ENCODE measurements around the gene CDH4.

CDH4 gene

DNA sequence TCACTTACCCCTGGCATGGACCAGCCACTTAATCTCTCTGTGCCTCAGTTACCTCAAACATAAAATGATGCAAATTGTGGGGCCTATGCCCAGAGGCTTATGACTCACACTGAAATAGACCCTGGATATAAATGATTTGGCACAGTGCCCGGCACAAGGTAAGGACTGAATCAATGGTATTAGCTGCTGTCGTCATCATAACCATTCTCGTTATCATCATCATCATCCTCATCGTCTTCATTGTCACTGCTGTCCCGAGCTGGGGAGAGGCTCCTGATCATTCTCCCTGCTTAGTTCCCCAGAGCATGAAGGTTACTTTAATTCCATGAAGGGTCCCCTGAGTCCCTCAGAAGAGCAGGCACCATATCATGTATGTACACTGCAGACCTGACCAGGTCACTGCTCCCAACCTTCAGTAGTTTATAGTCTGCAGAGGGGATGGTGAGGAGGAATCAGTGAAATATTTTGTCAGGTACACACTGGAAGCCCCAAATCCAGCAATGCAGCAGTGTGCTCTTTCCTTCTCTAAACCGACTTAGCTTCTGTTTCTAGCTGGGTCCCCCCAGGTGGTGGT is 664.3 kb downstream of the CDH4 start:
- no peak for DNase-seq

DNA sequence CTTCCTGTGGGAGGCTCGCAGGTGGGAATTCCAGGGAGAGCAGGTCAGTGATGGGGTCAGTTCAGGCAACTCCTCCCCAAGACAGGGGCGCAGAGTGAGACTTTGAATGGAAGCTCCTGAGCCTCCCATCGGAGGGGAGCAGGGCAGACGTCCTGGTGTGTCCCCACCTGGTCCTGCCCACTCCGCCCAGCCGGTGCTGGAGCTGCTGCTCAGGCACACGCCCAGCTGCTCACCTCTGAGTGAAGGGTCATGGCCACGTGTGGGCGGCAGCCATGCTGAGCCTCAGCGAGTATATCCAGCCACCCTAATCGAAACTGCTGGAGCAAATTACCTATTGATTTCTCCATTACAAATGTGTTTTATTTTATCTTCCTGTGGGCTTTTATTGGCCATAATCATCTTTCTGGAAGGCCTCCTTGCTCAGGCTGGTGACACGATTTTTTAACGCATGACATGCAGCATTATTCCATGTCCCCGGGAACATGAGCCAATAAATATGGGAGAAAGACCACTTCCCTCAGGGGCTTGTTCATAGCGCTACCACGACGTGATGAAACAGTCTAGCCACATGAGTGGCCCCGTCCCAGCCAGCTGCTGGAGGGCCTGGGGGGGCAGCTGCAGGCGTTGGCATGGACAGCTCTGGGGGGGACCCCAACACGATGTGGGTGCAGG is 665.5 kb downstream of the CDH4 start:
- DNase-seq: no peak

DNA sequence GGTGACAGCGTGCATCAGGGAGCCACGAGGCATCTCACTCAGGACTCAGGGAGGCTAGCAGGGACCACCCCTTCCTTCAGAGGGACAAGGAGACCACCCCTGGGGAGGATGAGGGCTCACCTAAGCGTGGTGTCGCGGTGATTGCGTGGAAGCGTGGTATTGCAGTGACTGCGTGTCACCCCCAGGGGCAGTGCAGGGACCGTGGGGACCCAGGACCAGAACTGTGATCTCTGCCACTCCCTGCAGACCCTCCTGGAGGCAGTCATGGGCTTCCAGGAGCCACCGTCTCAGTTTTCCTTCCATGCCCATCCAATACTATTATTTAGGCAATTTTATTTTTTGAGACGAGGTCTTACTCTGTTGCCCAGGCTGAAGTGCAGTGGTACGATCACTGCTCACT is 666.5 kb downstream of the CDH4 start:
- DNase-seq: no peak

DNA sequence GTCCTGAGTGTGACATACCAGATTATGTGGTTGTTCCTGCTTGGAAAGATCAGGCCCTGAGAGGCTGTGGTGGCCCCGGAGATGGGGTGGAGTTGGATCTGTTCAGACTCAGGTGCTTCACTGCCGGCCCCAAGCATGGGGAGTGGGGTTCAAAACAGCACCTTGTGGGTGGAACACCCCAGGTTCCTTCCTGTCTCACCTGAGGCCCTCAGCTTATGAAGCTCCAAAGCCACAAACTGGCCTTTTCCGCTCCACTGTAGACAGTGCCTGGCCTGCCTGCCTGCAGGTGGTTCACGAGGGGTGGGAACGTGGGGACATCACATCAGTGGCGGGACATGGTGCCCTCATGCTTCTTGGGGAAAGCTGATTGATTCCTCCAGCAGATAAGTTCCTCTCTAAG is 667.2 kb downstream of the CDH4 start:
- no peak for DNase-seq

DNA sequence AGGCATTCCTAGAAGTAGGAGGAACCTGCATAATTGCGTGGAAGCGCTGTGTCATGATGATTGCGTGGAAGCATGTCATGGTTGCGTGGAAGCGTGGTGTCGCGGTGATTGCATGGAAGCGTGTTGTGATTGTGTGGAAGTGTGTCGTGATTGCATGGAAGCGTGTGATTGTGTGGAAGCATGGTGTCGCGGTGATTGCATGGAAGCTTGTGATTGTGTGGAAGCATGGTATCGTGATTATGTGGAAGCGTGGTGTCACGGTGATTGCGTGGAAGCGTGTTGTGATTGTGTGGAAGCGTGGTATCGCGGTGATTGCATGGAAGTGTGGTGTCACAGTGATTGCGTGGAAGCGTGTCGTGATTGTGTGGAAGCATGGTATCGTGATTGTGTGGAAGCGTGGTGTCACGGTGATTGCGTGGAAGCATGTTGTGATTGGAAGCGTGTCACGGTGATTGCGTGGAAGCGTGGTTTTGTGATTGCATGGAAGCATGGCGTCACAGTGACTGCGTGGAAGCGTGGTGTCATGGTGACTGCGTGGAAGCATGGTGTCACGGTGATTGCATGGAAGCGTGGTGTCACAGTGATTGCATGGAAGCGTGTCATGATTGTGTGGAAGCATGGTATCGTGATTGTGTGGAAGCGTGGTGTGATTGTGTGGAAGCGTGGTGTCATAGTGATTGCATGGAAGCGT is 667.8 kb downstream of the CDH4 start:
- DNase-seq: no peak

DNA sequence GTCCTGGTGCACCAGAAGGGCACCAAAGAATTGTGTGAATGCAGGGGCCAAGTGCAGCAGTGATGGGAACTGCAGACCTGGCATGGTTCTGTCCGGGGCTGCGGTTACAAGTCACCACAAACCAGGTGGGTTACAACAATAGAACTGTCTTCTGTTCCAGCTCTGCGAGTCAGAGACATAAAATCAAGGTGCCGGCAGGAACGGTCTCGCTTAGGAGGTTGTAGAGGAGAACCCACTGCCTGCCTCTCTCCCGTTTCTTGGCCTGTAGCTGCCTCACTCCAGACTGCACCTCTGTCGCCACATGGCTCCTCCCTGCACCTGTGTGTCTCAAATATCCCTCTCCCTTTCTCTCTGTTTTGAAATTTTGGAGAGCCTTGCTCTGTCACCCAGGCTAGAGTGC is 670.4 kb downstream of the CDH4 start:
- no peak for DNase-seq

DNA sequence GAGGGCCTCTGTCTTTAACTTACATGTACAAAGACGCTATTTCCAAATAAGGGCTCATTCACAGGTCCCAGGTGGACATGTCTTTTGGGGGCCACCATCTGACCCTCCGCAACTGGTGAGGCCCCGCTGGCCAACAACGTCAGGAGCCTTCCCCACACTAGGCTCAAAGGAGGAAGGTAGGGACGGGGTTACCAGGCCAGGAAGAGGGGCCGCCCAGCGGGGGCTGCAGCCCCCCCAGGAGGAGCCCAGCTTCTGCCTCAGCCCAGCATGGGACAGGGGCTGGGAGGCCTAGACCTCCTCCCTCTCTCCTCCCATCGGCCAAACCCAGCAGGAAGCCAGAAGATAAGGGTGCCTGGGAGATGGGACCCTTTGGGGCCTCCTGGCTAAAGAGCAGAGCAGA is 670.9 kb downstream of the CDH4 start:
- no peak for DNase-seq

DNA sequence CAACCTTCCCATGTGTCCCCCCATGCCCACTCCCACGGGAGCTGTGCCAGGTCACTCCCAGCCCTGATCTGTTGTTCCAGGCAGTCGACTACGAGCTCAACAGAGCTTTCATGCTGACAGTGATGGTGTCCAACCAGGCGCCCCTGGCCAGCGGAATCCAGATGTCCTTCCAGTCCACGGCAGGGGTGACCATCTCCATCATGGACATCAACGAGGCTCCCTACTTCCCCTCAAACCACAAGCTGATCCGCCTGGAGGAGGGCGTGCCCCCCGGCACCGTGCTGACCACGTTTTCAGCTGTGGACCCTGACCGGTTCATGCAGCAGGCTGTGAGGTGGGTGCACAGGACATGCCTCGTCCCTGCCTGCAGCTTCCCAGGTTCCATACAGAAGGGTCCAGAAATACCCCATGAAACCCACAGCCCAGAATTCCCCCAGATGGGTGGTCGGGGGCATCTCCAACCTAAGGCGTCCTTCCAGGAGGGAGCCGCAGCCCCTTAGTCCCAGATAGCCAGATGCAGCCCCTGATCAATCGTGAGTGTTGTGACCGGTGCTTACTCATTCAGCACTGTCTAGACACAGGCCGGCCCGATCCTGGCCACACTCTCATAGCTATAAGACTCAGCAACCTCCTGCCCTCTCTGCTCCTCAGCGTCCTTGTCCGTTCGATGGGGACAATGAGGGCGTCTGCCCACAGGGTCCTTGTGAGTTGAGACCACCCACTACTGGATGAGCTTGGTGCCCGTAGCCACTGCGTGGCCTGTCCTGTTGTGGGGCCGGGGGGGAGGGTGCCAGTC is 671.5 kb downstream of the CDH4 start:
- DNase-seq: no peak

DNA sequence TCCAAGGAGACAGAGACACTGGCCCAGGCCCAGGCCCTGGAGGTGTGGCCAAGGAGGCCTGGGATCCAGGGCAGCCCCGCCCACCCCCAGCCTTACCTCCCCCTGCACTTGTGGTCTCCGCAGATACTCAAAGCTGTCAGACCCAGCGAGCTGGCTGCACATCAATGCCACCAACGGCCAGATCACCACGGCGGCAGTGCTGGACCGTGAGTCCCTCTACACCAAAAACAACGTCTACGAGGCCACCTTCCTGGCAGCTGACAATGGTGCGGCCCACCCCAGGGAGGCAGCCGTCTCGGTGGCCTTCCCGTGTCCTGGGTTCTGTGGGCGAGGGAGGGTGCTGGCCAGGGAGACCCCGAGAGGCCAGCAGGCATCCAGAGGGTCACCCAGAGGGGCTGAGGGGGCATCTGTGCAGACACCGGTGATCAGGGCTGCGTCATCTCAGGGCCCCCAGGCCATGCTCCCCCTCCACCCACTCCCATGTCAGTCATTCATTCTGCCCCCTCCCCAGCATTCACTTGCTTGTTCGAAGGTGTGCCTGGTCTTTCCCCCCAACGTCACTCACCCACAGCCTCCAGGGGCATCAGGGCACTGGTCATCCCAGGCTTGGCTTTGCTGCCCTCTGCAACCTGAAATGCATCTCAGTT is 672.3 kb downstream of the CDH4 start:
- no peak for DNase-seq

DNA sequence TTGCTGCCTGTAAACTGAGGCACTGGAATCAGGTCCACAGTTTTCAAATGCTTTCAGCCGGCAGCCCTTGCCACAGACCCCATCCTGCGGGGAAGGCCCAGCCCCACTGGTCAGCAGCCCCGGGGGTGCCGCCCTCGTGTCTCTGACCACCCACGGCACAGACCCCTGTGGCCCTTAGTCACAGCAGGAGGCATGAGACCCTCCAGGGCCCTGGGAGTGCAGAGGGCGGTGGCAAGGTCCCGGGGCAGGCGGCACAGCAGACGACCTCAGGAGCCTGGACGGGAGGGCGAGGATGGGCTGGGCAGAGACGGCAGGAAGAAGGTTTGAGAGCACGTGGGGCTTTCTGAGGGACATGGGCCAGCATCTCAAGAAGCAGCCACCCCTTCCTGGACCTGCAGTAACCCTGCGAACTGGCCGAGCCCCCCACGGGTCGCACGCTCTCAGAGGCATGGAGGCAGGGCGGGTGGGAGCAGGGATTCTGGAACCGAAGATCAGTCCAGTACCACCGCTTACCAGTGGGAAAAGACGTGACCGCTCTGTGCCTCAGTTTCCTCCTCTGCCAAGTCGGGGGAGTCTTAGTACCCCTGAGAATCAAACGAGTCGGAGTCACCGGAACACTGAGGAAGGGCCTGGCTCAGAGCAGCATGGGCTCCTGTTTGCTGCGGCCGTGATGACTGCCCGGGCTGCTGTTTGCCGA is 672.9 kb downstream of the CDH4 start:
- DNase-seq: no peak

DNA sequence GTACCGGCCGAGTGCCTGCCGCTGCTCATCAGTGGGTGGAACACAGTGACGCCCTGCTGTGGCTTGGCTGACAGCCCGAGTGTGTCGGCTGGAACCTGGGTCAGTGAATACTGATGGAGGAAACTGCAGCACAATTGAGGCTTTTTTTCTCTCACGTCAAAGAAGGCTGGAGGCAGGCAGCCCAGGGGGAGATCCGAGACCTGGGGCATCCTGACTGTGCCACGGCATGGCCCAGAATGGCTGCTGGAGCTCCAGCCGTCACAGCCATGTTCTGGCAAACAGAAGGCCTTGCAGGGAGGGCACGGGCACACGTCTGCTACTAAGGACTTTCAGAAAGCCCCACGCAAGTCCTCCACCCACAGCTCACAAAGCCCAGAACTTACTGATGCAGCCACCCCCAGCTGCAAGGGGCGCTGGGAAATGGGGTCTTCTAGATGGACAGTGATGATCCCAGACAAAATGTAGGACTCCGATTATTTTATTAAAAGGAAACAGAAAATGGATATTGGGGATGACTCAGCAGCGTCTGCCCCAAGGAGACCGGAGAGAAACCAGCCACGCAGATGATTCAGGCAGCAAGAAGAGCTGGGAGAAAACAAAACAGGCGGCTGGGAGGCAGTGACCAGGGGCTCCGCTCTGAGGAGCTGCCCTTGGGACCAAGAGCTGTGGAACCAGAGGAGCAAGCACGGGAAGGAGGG is 673.6 kb downstream of the CDH4 start:
- DNase-seq: no peak

DNA sequence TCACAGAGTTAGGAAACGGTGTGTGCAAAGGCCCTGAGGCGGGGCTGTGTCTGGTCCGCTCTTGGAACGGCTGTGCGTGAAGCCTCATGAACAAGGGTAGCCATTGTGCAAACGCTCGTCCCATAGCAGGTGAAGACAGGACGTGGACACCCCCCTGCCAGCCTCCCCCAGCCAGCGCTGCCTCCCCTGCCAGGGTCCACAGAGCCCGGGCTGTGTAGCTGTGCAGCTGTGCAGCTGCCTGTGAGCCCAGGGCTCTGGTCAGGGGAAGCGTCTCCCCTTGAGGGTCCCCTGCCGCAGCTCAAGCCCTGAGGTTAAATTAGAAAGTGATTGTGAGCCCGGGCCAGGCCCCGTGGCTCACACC is 674.2 kb downstream of the CDH4 start:
- no peak for DNase-seq

DNA sequence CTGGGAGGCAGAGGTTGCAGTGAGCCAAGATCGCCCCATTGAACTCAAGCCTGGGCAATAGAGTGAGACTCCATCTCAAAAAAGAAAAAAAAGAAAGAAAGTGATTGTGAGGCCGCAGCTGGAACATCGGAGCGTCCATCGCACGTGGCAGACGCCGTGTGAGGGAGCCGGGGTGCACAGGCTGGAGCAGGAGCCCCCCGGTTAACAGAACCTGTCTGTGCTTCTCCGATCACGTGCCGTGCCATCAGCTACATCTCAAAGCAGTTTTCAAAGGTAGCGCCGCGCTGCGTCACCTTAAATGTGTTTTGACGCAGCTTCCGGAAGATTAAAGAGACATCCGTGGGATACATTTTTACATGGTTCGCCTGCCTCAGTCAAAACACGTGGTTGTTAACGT is 674.7 kb downstream of the CDH4 start:
- no peak for DNase-seq

DNA sequence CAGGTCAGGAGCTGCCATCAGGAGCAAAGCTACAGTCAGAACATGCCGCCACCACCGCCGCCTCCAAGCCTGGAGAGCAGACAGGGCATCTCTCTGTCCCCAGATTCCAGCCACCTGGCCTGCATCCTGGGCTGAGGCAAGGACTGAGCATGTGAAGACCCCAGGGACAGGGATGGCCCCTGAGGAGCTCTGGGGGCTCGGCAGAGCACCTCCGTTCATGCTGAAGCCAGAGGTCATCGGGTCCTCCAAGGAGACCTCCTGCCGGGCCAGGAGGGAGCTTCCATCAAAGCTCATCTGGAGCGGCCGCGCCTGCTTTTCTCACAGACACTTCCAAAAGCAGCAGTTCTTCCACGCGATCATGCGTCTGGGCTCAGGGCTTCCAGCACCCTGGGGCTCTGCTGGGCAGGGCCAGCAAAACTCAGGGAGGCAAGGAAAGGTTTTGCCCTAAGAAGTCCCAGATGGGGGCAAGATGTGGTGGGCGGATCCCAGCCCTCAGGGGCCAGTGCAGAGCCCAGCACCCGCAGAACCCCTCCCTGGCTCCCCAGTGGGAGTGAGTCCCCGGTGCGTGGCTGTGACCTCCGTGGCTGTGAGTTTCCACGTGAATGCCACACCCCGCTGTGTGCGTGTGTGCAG is 675.2 kb downstream of the CDH4 start:
- no peak for DNase-seq

DNA sequence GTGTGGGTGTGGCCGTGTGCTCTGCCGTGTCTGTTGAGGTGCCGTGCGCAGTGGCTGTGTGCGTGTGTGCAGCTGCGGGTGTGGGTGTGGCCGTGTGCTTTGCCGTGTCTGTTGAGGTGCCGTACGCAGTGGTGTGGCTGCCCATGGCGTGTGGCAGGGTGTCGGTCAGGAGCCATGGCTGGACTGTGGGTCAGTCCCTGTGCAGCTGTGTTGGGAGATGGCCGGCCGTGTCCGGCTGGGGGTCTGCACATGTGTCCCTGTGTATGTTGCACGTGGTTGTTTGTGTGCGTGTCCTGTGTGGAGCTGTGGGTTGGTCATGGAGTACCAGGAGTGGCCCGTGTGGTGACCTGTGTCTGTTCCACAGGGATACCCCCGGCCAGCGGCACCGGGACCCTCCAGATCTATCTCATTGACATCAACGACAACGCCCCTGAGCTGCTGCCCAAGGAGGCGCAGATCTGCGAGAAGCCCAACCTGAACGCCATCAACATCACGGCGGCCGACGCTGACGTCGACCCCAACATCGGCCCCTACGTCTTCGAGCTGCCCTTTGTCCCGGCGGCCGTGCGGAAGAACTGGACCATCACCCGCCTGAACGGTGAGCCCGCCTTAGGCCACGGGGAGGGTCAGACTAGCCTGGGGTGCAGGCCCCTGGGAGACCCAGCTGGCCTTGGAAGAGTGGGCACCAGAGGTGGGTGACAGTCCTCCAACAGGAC is 675.9 kb downstream of the CDH4 start:
- DNase-seq: no peak

DNA sequence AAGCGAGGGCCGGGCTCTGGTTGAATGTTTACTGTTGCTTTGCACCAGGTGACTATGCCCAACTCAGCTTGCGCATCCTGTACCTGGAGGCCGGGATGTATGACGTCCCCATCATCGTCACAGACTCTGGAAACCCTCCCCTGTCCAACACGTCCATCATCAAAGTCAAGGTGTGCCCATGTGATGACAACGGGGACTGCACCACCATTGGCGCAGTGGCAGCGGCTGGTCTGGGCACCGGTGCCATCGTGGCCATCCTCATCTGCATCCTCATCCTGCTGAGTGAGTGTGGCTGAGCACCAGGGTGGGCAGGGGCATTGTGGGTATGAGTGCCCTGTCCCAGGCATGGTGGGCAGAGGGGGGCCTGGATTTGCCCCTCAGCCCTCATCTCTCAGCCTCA is 677.5 kb downstream of the CDH4 start:
- DNase-seq: no peak

DNA sequence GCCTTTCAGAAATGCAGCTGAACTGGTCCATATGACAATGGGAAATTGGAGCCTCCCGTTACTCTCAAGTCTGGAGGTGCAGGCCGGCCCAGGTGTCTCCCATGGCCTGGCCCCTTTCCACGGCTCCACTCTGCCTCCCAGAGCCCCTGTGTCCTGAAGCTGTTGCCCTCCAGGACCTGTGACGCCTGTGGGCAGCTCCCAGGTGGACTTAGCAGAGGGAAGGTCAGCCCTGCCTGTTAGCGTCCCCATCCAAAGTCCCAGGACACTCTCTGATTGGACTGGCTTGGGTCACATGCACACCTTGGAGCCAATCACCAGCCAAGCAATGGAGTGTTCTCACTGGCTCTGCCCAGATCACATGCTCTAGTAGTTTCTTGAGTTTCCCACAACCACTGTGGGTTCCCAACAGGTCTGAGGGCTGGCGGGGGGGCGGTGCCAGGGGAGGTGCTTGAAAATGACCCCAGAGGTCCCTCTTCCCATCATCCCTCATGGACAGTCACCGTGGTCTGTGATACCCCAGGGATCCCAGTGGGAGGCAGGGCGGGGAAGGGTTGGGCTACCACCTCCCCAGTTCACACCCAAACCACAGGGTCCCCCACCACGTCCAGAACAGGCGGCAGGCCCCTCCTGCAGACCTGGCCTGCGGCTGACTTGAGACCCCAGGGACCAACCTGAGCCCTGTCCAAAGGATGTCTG is 678.1 kb downstream of the CDH4 start:
- DNase-seq: no peak

DNA sequence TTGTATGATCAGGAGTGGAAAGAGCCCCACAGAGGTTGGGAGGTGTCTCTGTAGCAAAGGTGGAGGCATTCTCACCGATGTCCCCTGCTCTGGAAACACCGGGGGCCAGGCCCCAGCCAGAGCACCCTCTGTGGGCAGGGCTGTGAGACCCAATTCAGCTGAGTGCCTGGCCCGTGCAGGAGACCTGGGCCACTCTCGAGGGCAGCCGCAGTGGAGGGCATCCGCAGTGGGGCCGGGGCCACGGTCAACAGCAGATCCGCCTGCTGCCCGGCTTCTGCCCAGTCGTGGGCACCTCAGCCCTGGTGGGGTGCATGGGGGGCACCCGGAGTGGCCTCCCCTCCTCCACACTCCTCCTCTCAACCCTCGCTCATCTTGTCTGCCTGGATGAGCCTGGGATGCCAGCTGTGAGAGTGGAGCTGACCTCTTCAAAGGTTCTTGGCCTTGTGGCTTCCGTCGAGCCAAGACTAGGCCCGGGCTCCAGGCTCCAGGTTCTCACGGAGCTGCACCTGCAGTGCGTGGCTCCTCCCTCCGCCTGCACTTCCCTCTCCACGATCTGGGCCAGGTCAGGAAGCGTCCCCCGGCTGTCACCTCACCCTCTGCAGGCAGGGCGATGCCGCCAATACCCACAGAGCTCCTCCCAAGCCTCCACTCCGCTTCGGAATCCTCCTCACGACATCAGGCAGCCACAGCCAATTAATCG is 678.9 kb downstream of the CDH4 start:
- DNase-seq: no peak

DNA sequence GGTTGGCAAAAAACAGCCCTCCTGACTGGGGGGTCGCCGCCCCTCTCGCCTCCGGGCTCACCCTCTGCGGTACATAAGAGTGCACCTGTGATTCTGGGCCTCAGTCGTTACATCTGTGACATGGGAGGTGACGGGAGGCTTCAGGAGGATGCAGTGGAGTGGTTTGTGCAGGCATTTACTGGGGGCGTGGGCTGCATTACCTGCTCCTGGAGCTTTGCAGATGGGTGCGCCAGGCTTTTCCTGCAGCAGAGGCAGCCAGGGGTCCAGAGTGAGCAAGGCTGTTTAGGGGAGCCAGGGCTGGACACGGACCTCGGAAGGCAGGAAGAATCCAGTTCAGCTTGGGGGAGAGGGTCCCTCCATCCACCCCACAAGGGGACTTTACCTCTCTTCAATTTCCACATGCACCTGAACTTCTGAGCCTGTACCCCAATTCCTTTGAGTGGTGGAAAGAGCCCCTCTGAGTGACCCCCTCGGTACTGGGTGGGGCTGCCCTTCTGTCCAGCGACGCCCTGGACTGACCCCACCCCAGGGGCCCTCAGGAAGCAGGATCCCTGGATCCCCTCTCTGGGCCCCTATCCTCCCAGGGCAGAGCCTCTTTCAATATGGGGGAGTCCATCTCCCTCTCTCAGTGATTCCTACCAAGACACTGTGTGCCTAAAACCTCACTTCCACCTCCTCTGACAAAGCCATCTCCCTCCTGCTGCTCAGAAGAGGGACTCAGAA is 679.6 kb downstream of the CDH4 start:
- DNase-seq: peak; percentile 8
